GM19238 (cell line): Measurements from ENCODE around the gene FAM76B.

Experiments
- DNase-seq: peaks from one replicate; pipeline ENCODE4 v3.0.0; 2011; ENCODE audit warnings: low spot score; ENCODE audit not compliant: insufficient read length

FAM76B gene

GRCh38 chr11:95792200-95792599, 2.6 kb upstream of the FAM76B start:
- no peak for DNase-seq

GRCh38 chr11:95791709-95792033, 2.1 kb upstream of the FAM76B start:
- DNase-seq = no peak

DNA sequence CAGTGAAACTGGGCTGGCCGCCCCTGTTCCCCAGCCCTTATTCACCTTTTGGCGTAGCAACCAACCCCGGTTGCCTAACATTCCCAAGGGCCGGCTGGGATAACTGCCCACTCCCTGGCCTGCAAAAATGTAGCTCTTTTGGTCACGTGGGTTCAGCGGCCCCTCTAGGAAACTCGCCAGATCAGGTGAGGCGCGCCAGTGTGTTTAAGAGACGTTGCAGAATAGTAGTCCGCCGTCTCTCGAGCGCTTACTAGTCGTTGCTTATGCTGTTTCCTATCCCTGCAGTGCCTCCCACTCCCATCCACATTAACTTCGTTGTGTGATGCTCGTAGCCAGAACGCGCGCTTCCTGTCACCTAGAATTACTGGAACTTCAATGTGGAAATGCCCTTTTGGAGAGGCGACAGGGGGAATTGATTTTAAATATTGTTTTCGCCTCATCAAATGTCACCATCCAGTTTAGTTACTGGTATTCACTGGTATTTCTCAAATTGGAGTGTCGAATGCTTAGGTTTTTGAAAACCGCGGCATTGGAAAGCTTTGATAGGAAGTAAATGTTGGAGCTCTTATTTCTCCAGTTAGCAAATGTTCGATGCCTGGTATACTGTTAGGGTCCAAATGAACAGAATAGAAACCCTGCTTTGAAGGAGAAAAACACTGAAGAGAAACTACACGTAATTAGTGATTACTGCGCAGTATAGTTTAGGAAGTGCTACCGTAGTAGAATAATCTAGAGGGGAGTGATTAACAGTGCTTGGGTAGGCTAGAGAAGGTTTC, 1.5 kb upstream of the FAM76B start:
- DNase-seq = no peak

GRCh38 chr11:95790123-95790932, 746 bp upstream of the FAM76B start, which contains the start of gene CEP57:
Gene CEP57 (plus strand): TSS chr11:95790498. CDS start chr11:95790699, 201 bp downstream.
- peak; percentile 67 for DNase-seq

- no peak for DNase-seq
Measured at GRCh38 chr11:95788921-95789505, 569 bp downstream of the FAM76B start.

- DNase-seq = no peak
Measured at GRCh38 chr11:95780544-95780943, 9.0 kb downstream of the FAM76B start.

DNA sequence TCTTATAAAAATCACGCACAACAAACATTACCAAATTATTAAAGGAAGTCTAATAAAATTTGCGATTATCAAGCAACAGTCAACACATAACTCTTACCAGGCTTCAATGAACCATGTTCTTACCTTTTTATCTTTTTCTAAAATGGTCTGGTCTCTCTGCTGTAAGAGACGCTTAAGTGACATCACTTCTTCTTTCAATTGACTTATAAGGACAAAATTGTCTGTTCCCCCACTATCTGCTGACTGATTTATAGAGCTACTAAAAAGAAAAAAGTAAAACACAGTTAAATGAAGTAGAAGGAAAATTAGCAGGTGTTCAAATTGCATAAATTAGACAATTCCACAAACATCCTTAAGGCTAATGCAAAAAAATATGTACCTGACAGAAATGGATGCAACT, 10.9 kb downstream of the FAM76B start:
- DNase-seq = no peak

DNA sequence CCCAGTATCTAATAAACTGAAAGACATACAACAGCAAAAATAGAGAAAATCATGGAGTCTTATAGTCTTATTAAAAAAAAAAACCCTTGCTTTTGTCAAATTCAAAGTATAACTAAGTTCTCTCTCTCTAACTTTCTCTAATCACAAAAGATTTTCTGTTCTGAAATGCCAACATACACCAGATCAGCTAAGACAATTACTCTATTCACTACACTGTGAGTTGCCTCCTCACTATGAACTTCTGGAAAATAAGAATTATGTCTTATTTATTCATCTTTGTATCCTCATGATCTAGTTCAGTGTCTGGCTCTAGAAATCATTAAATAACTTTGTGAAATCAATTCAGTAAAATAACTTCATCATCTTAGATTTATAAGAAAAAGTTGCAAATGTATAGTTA, 12.7 kb downstream of the FAM76B start:
- DNase-seq = no peak

DNA sequence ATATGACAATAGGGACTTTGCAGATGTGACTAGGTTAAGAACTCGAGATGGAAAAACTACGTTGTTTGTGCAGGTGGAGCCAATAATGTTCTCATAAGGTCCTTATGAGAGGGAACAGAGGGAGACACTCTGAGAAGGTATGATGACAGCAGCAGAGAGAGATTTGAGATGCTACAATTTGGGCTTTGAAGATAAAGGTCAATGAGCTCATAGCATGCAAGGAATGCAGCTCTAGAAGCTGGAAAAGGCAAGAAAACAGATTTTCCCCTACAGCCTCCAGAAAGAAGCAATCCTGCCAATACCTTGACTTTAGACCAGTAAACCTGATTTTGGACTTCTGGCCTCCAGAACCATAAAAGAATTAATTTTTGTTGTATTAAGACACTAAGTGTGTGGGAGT, 21.1 kb downstream of the FAM76B start:
- DNase-seq = no peak

- no peak for DNase-seq
Measured at GRCh38 chr11:95767498-95767897, 22.1 kb downstream of the FAM76B start.

- DNase-seq = no peak
Measured at GRCh38 chr11:95766701-95767100, 22.9 kb downstream of the FAM76B start.

DNA sequence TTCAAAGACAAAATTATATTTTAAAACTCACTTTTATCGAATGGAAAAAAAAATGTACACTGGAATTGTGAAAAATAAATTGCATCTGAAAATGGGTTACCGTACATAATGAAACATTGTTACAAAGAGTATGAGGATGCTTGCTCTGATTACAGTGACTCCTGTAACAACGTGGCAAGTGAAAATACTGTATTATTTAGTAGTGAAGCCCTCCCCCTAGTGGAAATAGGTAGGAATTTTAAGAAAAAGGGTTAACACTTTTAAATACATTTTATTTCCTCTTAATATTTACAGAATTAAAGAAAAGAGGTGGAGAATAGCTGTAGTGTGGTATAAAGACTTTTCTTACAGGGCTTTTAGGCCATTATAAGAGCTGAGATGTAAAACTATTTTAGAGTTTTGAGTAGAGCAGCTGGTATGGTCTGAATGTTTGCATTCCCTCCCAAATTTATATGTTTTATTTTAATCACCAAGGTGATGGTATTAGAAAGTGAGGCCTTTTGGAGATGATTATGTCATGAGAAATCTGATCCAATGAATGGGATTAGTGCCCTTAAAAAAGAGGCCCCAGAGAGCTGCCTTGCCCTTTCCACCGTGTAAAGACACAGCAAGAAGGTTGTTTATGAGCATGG, 25.2 kb downstream of the FAM76B start:
- peak; percentile 14 for DNase-seq

DNA sequence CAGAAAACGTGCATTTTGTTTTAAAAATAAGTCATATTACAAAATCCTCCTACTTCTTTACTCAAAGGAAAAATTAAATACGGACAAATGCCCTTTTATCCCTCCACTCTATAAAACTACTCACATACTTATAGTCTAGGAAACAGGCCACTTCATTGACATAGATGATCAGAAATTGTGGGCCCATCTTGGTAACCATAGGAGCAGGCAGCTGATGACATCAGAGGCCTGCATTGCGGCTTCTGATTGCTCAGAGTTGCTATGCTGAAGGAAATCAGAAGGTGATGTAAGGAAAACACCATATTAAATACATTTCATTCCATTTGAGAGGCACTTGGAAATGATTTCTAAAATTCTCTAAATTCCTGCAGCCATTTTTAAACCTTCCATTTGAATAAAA, 27.0 kb downstream of the FAM76B start:
- DNase-seq = no peak

GRCh38 chr11:95760941-95761340, 28.6 kb downstream of the FAM76B start:
- DNase-seq = no peak

DNA sequence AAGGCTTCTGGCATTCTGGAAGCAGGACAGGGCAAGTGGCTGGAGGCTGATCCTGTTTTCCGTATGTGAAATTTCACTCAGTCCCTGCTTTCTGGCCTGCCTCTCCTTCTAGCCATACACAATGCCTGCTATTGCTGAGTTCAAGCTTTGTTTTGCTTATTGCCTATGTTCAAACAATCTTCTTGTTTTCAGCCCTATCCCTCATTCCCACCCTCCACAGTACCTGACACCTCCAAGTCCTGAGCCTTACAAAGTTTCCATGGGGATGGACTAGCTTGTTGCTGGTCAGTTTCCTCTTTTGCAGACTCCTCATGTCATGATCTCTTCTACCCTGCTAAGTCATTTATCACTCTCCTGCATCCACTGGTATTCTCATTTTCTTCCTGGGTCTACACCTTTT, 38.1 kb downstream of the FAM76B start:
- no peak for DNase-seq

DNA sequence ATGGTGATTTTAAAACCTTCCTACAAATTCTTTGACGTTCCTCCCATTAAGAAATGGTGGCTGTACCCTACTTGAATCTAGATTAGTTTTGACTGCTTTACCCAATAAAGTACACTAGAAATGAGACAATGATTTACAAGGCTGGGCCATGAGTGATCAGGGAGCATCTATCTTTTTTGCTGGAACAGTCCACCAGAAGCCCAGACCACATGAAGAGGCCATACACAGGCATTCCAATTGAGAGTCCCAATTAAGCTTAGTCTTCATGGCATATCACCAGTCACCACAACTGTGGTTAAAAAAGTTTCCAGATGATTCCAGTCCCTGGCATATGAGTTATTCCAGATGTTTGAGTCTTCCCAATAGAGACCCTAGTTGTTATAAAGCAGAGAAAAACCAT, 39.5 kb downstream of the FAM76B start:
- DNase-seq = no peak

DNA sequence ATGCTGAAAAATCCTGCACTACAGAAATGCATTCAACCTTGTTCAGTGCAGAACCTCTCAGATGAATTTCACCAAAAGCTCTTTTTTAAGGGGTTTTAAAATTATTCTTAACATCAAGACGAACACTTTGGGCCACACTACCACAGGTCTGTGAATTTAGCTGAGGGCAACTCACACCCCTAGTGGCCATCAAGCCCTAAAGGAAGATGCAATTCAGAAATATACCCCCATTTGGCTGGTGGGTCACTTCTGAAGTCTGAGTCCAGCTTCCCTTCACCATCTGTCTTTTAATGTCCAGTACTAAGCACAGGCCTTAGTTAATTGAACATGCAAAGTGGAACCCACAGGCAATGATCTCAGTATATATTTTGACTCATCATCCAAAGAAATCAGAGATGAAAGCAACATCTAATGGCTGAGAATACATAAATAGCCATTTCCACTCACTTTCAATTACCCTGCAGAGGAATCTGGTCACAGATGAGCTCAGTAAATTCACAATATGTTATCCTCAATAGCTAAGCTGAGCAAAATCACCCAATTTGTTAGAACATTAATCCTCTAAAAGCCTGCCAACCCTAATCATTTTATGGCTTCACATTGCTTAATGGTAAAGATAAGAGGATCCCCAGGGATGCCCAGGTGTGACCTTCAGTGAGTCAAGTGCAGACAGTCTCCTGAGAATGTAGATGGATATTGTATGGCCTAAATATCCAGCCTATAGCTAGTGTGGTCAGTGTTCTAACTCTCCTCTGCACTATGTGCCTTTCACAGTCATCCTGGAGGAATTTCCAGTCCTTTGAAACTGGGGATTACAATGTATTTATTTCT, 50.3 kb downstream of the FAM76B start:
- DNase-seq = no peak

DNA sequence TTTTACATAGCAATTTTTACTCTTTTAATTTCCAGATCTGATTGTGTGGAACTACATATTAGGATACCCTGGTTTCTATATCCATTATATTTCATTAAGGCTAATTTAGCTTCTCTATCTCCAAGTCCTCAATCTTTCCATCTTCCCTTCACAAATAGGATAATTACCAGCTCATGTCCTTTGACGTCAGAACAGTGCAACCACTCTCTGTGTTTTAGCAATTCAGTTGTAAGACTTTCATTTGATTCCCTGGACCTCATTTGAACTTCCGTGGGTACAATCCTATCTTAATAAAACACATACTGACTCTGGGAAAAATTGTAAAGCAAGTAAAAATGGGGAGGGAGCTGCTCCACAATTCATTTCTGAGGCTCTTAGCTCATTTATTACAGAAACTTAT, 52.8 kb downstream of the FAM76B start:
- no peak for DNase-seq

- DNase-seq = no peak
Measured at GRCh38 chr11:95736355-95736754, 53.2 kb downstream of the FAM76B start.

- no peak for DNase-seq
Measured at GRCh38 chr11:95734009-95734572, 55.5 kb downstream of the FAM76B start.
